ENCODE measurements around the gene KIF2A. TPM values are rescaled to one million over a fixed set of nuclear protein-coding genes. Genes with fewer than 3 reads are reported as not detected.

Gene KIF2A
- polyA plus RNA-seq, 1 donor (not counting 4 experiments of a cell fraction or from before 2014, with no cell fraction given), result 34.8 TPM

DNA sequence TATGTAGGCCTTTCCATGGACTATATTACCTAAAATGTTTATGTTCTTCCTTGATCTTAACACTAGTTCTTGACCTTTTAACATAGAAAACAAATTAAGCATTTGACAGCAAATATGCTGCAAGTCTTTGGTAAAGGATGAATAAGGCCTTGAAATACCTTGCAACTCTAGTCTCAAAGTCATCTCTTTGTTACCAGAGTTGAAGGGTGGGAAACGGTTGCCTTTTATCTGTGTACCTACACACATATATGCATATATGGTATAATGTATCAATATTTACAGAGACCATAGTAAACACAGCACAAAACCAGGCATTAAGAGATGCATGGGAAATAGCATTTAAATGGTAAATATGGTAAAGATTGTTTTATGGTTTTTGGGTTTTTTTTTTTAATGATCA, 16.5 kb downstream of the KIF2A start:
- no peak overlapping the region for H3K4me3 ChIP-seq (ENCODE audit: control insufficient read depth in 2 of 3, extremely low read depth in 1 of 3, insufficient read depth in 2 of 3, low read depth in 1 of 3, low read length in 3 of 3)
- H3K9me3 ChIP-seq (ENCODE audit: control insufficient read depth, low read depth, low read length), result no peaks in the 10 kb centered on the region
- H3K36me3 ChIP-seq (ENCODE audit: control insufficient read depth in 2 of 2, extremely low read depth in 1 of 2, insufficient read depth in 2 of 2, low read length in 2 of 2), result peaks cover 0 to 2% of the 10 kb centered on the region in 2 experiments
- H2AFZ ChIP-seq (ENCODE audit: control insufficient read depth, low read length), result no peak overlapping the region
- no peaks in the 10 kb centered on the region for H3K9me1 ChIP-seq (ENCODE audit: control insufficient read depth, extremely low read depth, insufficient read depth, low read length)
- H3K4me2 ChIP-seq (ENCODE audit: control insufficient read depth, extremely low read depth, insufficient read depth, low read depth, low read length), result no peak overlapping the region
- peaks cover 77% of the 10 kb centered on the region for H3K79me2 ChIP-seq (ENCODE audit: control insufficient read depth, insufficient read depth, low read length)
- H3K9ac ChIP-seq (ENCODE audit: control insufficient read depth, extremely low read depth, insufficient read depth, low read length), result no peak overlapping the region
- no peaks in the 10 kb centered on the region for H4K20me1 ChIP-seq (ENCODE audit: control insufficient read depth, extremely low read depth, insufficient read depth, low read length)
- dilution Hi-C loops (cut with MboI; ENCODE audit: extremely low pct_ligation_motif_present, low sequenced_read_pairs), result no loop called here
- no peak for TF ChIP-seq EZH2 (IDR thresholded peaks at IDR 0.05; ENCODE audit: low read length)
- TF ChIP-seq, protein P1, sequence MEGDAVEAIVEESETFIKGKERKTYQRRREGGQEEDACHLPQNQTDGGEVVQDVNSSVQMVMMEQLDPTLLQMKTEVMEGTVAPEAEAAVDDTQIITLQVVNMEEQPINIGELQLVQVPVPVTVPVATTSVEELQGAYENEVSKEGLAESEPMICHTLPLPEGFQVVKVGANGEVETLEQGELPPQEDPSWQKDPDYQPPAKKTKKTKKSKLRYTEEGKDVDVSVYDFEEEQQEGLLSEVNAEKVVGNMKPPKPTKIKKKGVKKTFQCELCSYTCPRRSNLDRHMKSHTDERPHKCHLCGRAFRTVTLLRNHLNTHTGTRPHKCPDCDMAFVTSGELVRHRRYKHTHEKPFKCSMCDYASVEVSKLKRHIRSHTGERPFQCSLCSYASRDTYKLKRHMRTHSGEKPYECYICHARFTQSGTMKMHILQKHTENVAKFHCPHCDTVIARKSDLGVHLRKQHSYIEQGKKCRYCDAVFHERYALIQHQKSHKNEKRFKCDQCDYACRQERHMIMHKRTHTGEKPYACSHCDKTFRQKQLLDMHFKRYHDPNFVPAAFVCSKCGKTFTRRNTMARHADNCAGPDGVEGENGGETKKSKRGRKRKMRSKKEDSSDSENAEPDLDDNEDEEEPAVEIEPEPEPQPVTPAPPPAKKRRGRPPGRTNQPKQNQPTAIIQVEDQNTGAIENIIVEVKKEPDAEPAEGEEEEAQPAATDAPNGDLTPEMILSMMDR (optimal IDR thresholded peaks at IDR 0.05 in 1 of 3, IDR thresholded peaks at IDR 0.05 in 1 of 3, conservative IDR thresholded peaks at IDR 0.05 in 1 of 3; ENCODE audit: extremely low read depth in 1 of 3, insufficient read depth in 2 of 3, low read length in 3 of 3), result no peak
- FAIRE-seq, result no peak
- no peaks in the 10 kb centered on the region for H3K4me1 ChIP-seq (ENCODE audit: control insufficient read depth, extremely low read depth, insufficient read depth, low read length)
- no peaks in the 10 kb centered on the region for H3K27me3 ChIP-seq (ENCODE audit: control insufficient read depth, extremely low read depth, insufficient read depth, low read length)
- DNase-seq (ENCODE audit: low read depth, low spot score), result no peak
- H3K27ac ChIP-seq (ENCODE audit: control insufficient read depth, insufficient read depth, low read length), result no peak overlapping the region

DNA sequence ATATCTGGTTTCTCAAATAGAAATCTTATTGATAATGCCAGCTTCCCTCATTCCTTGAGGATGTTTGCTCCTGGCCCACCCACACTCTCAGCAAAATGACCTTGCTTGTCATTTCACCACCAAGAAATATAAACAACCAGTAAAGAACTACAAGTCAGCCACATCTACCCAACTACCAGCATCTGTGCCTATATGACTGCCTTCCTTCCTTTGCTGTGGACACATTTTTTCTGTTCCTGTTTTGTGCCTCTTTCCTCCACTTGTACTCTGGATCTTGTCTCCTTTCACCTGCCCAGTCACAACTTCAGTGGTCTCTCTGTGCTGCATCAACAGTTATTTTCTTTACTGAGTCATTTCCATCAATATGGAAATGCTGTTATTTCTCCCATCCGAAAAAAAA, 20.3 kb downstream of the KIF2A start:
- no peaks in the 10 kb centered on the region for H4K20me1 ChIP-seq (ENCODE audit: control insufficient read depth, extremely low read depth, insufficient read depth, low read length)
- DNase-seq (ENCODE audit: low read depth, low spot score) (no peak), FAIRE-seq (no peak)
- H3K9me1 ChIP-seq (ENCODE audit: control insufficient read depth, extremely low read depth, insufficient read depth, low read length), result no peaks in the 10 kb centered on the region
- no peak overlapping the region for H2AFZ ChIP-seq (ENCODE audit: control insufficient read depth, low read length)
- peaks cover 75% of the 10 kb centered on the region for H3K79me2 ChIP-seq (ENCODE audit: control insufficient read depth, insufficient read depth, low read length)
- H3K4me3 ChIP-seq (ENCODE audit: control insufficient read depth in 2 of 3, extremely low read depth in 1 of 3, insufficient read depth in 2 of 3, low read depth in 1 of 3, low read length in 3 of 3), result no peak overlapping the region
- H3K36me3 ChIP-seq (ENCODE audit: control insufficient read depth in 2 of 2, extremely low read depth in 1 of 2, insufficient read depth in 2 of 2, low read length in 2 of 2), result peaks cover 0 to 2% of the 10 kb centered on the region in 2 experiments
- dilution Hi-C loops (cut with MboI; ENCODE audit: extremely low pct_ligation_motif_present, low sequenced_read_pairs), result no loop called here
- no peak overlapping the region for H3K27ac ChIP-seq (ENCODE audit: control insufficient read depth, insufficient read depth, low read length)
- H3K27me3 ChIP-seq (ENCODE audit: control insufficient read depth, extremely low read depth, insufficient read depth, low read length), result no peaks in the 10 kb centered on the region
- no peaks in the 10 kb centered on the region for H3K4me1 ChIP-seq (ENCODE audit: control insufficient read depth, extremely low read depth, insufficient read depth, low read length)
- no peaks in the 10 kb centered on the region for H3K9me3 ChIP-seq (ENCODE audit: control insufficient read depth, low read depth, low read length)
- H3K9ac ChIP-seq (ENCODE audit: control insufficient read depth, extremely low read depth, insufficient read depth, low read length), result no peak overlapping the region
- no peak overlapping the region for H3K4me2 ChIP-seq (ENCODE audit: control insufficient read depth, extremely low read depth, insufficient read depth, low read depth, low read length)
- TF ChIP-seq, protein P1 (optimal IDR thresholded peaks at IDR 0.05 in 1 of 3, IDR thresholded peaks at IDR 0.05 in 1 of 3, conservative IDR thresholded peaks at IDR 0.05 in 1 of 3; ENCODE audit: extremely low read depth in 1 of 3, insufficient read depth in 2 of 3, low read length in 3 of 3), result no peak
- no peak for TF ChIP-seq EZH2 (IDR thresholded peaks at IDR 0.05; ENCODE audit: low read length)
